ENCODE data around the gene KCNRG.

The KCNRG gene

GRCh38 chr13:50068508-50068907 is 53.3 kb downstream of the KCNRG start:
- DNase-seq (ENCODE audit: low read depth): no peak
- TF ChIP-seq CTCF (IDR thresholded peaks at IDR 0.05; ENCODE audit: control insufficient read depth, insufficient read depth, low read depth, low read length, missing control alignments): no peak
- no peak overlapping the region for H3K4me3 ChIP-seq (ENCODE audit: control insufficient read depth, low read depth, low read length)

- DNase-seq (ENCODE audit: low read depth): no peak
- no peak overlapping the region for H3K4me3 ChIP-seq (ENCODE audit: control insufficient read depth, low read depth, low read length)
- TF ChIP-seq CTCF (IDR thresholded peaks at IDR 0.05; ENCODE audit: control insufficient read depth, insufficient read depth, low read depth, low read length, missing control alignments): no peak
Measured at GRCh38 chr13:50069261-50069660, 54.0 kb downstream of the KCNRG start.

- no peak overlapping the region for H3K4me3 ChIP-seq (ENCODE audit: control insufficient read depth, low read depth, low read length)
- no peak for TF ChIP-seq CTCF (IDR thresholded peaks at IDR 0.05; ENCODE audit: control insufficient read depth, insufficient read depth, low read depth, low read length, missing control alignments)
- DNase-seq (ENCODE audit: low read depth): no peak
Measured at GRCh38 chr13:50070186-50070585, 54.9 kb downstream of the KCNRG start.
